OCI-LY7 (cell line): Measurements from ENCODE around the gene MAP3K2. TPM values are rescaled to one million over a fixed set of nuclear protein-coding genes. Genes with fewer than 3 reads are reported as not detected.

Experiments used
- BruUV-seq: library from RNA; stranded (reverse); fragments of 400-500 nt; replicated peaks from 2 replicates; lab custom pipeline; 2021; lab: Mats Ljungman, UMichigan
- CTCF ChIA-PET: fragments of 300-600 bp; sonication (Branson Sonifier 250); formaldehyde crosslinking; loops from one replicate; lab custom pipeline; 2022; ENCODE audit warnings: antibody characterized with exemption; ENCODE audit not compliant: unreplicated experiment; lab: Charles Lee
- POLR2A ChIA-PET: fragments of 300-600 bp; sonication (Branson Sonifier 250); formaldehyde crosslinking; loops from one replicate; lab custom pipeline; 2022; ENCODE audit warnings: antibody characterized with exemption; lab: Charles Lee
- DNase-seq: peaks from one replicate; pipeline ENCODE4 v3.0.0-alpha.2; 2015; ENCODE audit warnings: low spot score
- H2AFZ ChIP-seq: fragments of 200-600 bp; sonication (generic), shearing (Covaris generic); 2 replicates; pipeline ENCODE4 v1.6.1; 2014; ENCODE audit warnings: mild to moderate bottlenecking, antibody characterized with exemption, low read length, moderate library complexity
- H3K27ac ChIP-seq: fragments of 200-600 bp; sonication (generic); 2 replicates; pipeline ENCODE4 v1.5.1; 2014; ENCODE audit warnings: mixed run types, low read depth, mild to moderate bottlenecking, moderate library complexity, low read length, inconsistent platforms; ENCODE audit not compliant: poor library complexity, severe bottlenecking
- H3K36me3 ChIP-seq: fragments of 200-600 bp; sonication (generic); 2 replicates; pipeline ENCODE4 v1.6.1; 2014; ENCODE audit warnings: mild to moderate bottlenecking, antibody characterized with exemption, low read length, moderate library complexity, mixed read lengths; ENCODE audit not compliant: insufficient read depth
- H3K4me1 ChIP-seq: fragments of 200-600 bp; sonication (generic); 2 replicates; pipeline ENCODE4 v1.5.1; 2014; ENCODE audit warnings: mild to moderate bottlenecking, low read length; ENCODE audit not compliant: insufficient read depth, poor library complexity, severe bottlenecking
- H3K4me2 ChIP-seq: fragments of 200-600 bp; sonication (generic); 2 replicates; pipeline ENCODE4 v1.6.1; 2014; ENCODE audit warnings: mild to moderate bottlenecking, low read length
- H3K4me3 ChIP-seq: fragments of 200-600 bp; sonication (generic); 2 replicates; pipeline ENCODE4 v1.5.1; 2014; ENCODE audit warnings: mild to moderate bottlenecking, low read depth, low read length; ENCODE audit not compliant: poor library complexity, severe bottlenecking
- H3K79me2 ChIP-seq: fragments of 200-600 bp; sonication (generic); 2 replicates; pipeline ENCODE4 v1.6.1; 2016; ENCODE audit warnings: low read depth, mild to moderate bottlenecking, low read length, moderate library complexity, mixed read lengths; ENCODE audit not compliant: insufficient read depth
- H3K9me2 ChIP-seq: fragments of 200-600 bp; sonication (generic); 2 replicates; pipeline ENCODE4 v1.6.1; 2016; ENCODE audit warnings: mild to moderate bottlenecking, low read length, mixed read lengths; ENCODE audit not compliant: insufficient read depth
- H3K9me3 ChIP-seq: fragments of 200-600 bp; sonication (generic); 2 replicates; pipeline ENCODE4 v1.6.1; 2014; ENCODE audit warnings: mild to moderate bottlenecking, mixed run types, low read length, mixed read lengths
- H4K20me1 ChIP-seq: fragments of 200-600 bp; sonication (generic); 2 replicates; pipeline ENCODE4 v1.6.1; 2014; ENCODE audit warnings: mild to moderate bottlenecking, antibody characterized with exemption, low read length, moderate library complexity, mixed read lengths; ENCODE audit not compliant: insufficient read depth
- CTCF ChIP-seq: fragments of 200-600 bp; sonication (generic); conservative IDR thresholded peaks from 2 replicates; pipeline ENCODE4 v1.5.1; 2014; ENCODE audit warnings: mild to moderate bottlenecking, antibody characterized with exemption, low read length, moderate library complexity, mixed read lengths
- EZH2phosphoT487 ChIP-seq: fragments of 200-600 bp; sonication (generic); IDR thresholded peaks from 2 replicates; pipeline ENCODE4 v1.6.1; 2018; ENCODE audit warnings: low read depth, borderline replicate concordance, mild to moderate bottlenecking, mixed run types, antibody characterized with exemption, low read length, moderate library complexity, mixed read lengths
- intact Hi-C: fragments of 100-400 bp; cut with micrococcal nuclease; formaldehyde crosslinking; loops from one replicate; pipeline ENCODE4 v1.10.0; 2022; ENCODE audit not compliant: unreplicated experiment
- total RNA-seq, 2 experiments: library from RNA; depleted of rRNA in 1 of 2; stranded (reverse); fragments of >200 nt in 1 of 2; shearing (Covaris generic) in 1 of 2; gene quantifications; 2 replicates each; pipeline ENCODE4 v1.2.3, GENCODE V29; 2014 to 2022

MAP3K2 gene
- total RNA-seq, 2 experiments from 2014 or later: 33.2 to 52.5 TPM

GRCh38 chr2:127309468-127309867 lies 78.3 kb downstream of the MAP3K2 start:
- no peak for DNase-seq
- peaks cover 28% of the 10 kb centered on the region for H3K4me1 ChIP-seq
- H3K27ac ChIP-seq: no peak overlapping the region
- POLR2A ChIA-PET: interaction anchor here (0.5 to 1.1 kb wide), 6 partner anchors 8 to 1554 kb away, joined by 3 read pairs; partner anchors contain the start of gene ERCC3
- intact Hi-C loops: no loop called here
- TF ChIP-seq CTCF (no peak), EZH2phosphoT487 (no peak)
- no peaks in the 10 kb centered on the region for H3K79me2 ChIP-seq
- no peak overlapping the region for H3K4me3 ChIP-seq
- no peak overlapping the region for H3K4me2 ChIP-seq
- no peaks in the 10 kb centered on the region for H3K9me3 ChIP-seq
- no peaks in the 10 kb centered on the region for H4K20me1 ChIP-seq
- CTCF ChIA-PET: no interaction called here
- H3K9me2 ChIP-seq: no peaks in the 10 kb centered on the region
- H2AFZ ChIP-seq: no peak overlapping the region
- H3K36me3 ChIP-seq: peaks cover 83% of the 10 kb centered on the region
- no TSS peak for BruUV-seq

DNA sequence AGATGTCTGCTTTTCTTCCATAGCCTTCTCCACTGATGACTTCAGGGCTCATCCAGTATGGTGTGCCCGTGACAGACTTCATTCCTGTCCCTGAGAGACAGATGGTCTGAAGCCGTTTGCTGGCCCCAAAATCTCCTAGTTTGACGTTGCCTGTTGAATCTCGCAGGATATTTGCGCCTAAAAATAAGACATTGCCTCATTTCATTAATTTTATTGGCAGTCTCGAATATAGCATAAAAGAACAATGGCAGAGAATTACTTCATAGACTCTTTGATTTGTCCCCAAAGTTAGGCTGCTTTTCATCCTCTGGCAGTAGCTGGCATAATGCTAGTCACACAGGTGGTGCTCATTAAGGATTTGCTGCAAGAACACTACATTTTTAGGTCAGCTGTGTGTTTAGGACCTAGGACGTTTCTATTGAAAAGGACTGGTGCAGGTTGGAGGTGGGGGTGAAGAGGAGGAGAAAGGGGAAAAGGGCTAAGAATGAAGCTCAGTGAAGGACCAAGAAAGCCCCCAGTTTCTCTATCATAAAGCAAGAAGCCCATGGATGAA lies 79.1 kb downstream of the MAP3K2 start:
- H3K27ac ChIP-seq: no peak overlapping the region
- no peaks in the 10 kb centered on the region for H3K9me2 ChIP-seq
- no TSS peak for BruUV-seq
- no peaks in the 10 kb centered on the region for H4K20me1 ChIP-seq
- ChIA-PET POLR2A (interaction anchor here (0.5 to 1.1 kb wide), 4 partner anchors 9 to 550 kb away, joined by 3 read pairs; partner anchors contain the start of gene ERCC3), CTCF (no interaction called here)
- no peak for TF ChIP-seq CTCF
- TF ChIP-seq EZH2phosphoT487: no peak
- peaks cover 78% of the 10 kb centered on the region for H3K36me3 ChIP-seq
- peaks cover 20% of the 10 kb centered on the region for H3K4me1 ChIP-seq
- no peaks in the 10 kb centered on the region for H3K79me2 ChIP-seq
- no peak overlapping the region for H3K4me2 ChIP-seq
- H2AFZ ChIP-seq: no peak overlapping the region
- DNase-seq: no peak
- no peaks in the 10 kb centered on the region for H3K9me3 ChIP-seq
- intact Hi-C loops: no loop called here
- no peak overlapping the region for H3K4me3 ChIP-seq

GRCh38 chr2:127305990-127306585 lies 81.7 kb downstream of the MAP3K2 start:
- peaks cover 56% of the 10 kb centered on the region for H3K36me3 ChIP-seq
- TSS peak; percentile 26 for BruUV-seq
- no peak overlapping the region for H2AFZ ChIP-seq
- peaks cover 10% of the 10 kb centered on the region for H3K4me1 ChIP-seq
- H3K4me2 ChIP-seq: peak overlapping the region; percentile 27; the same call in 1 of the 2 replicates
- H3K9me2 ChIP-seq: no peaks in the 10 kb centered on the region
- POLR2A ChIA-PET: interaction anchor here (0.7 to 1.9 kb wide), 5 partner anchors 12 to 448 kb away, joined by 3 to 7 read pairs (median 4); partner anchors contain the start of gene ERCC3
- no peak overlapping the region for H3K27ac ChIP-seq
- no peak overlapping the region for H3K4me3 ChIP-seq
- no peaks in the 10 kb centered on the region for H4K20me1 ChIP-seq
- TF ChIP-seq CTCF: no peak
- no peak for TF ChIP-seq EZH2phosphoT487
- DNase-seq: no peak
- CTCF ChIA-PET: no interaction called here
- H3K79me2 ChIP-seq: no peaks in the 10 kb centered on the region
- no peaks in the 10 kb centered on the region for H3K9me3 ChIP-seq
- intact Hi-C loops: no loop called here
